Measurements from ENCODE around the gene MAD1L1.

MAD1L1 gene

DNA sequence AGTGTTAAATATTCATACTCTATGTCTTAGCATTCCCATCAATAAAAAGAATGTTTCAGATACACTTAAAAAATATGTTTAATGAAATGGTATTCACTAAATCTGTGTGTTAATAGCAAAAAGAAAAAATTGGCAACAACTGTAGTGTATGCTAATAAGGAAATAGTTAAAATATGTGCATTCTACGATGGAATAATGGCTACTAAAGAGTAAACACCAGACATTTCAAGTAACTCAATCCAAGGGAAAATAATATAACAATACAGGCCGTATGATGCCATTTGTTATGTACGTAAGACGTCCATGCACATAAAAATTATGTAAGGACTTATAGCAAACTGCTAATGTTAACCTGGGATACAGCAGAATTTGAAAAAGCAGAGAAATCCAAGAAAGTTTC is 46.6 kb downstream of the MAD1L1 start:
- Histone ChIP-seq H3K79me1 (ENCODE audit: low read length) (no peaks in the 10 kb centered on the region), H2AFZ (ENCODE audit: insufficient read depth, low read length, poor library complexity) (no peak overlapping the region), H4K91ac (ENCODE audit: low read depth, low read length) (no peak overlapping the region), H3K9me3 (ENCODE audit: insufficient read depth, low read depth, low read length) (no peaks in the 10 kb centered on the region), H3K4ac (ENCODE audit: low read depth, low read length) (no peak overlapping the region), H3K79me2 (ENCODE audit: control insufficient read depth, insufficient read depth, low read length, poor library complexity) (no peaks in the 10 kb centered on the region), H2BK120ac (ENCODE audit: insufficient read depth, low read length, poor library complexity) (no peak overlapping the region), H3K36me3 (ENCODE audit: control insufficient read depth in 1 of 2, insufficient read depth in 2 of 2, low read length in 2 of 2) (peaks cover 1 to 2% of the 10 kb centered on the region in 2 experiments), H3K18ac (ENCODE audit: low read length) (no peak overlapping the region), H2BK5ac (ENCODE audit: low read depth, low read length, poor library complexity) (no peak overlapping the region), H2AK5ac (ENCODE audit: low read length) (no peak overlapping the region), H3K27ac (ENCODE audit: low read depth, low read length) (no peak overlapping the region), H2BK12ac (ENCODE audit: low read length) (no peak overlapping the region), H4K8ac (ENCODE audit: low read depth, low read length) (no peak overlapping the region), H3K14ac (ENCODE audit: low read length) (no peak overlapping the region), H3K4me1 (ENCODE audit: control insufficient read depth in 1 of 2, insufficient read depth in 2 of 2, low read length in 2 of 2) (peaks cover 0 to 3% of the 10 kb centered on the region in 2 experiments), H3K4me3 (ENCODE audit: low read depth, low read length) (no peak overlapping the region), H3K4me2 (ENCODE audit: low read length) (no peak overlapping the region), H3K9ac (ENCODE audit: low read length) (no peak overlapping the region), H3K23ac (ENCODE audit: low read length) (no peak overlapping the region), H4K12ac (ENCODE audit: low read depth, low read length) (no peak overlapping the region), H3K27me3 (ENCODE audit: insufficient read depth, low read length) (no peaks in the 10 kb centered on the region)
- no CpG with 5 or more reads among the region's 4 CpGs for WGBS (ENCODE audit: extremely low coverage, insufficient coverage, insufficient read length)
- no peak for DNase-seq

DNA sequence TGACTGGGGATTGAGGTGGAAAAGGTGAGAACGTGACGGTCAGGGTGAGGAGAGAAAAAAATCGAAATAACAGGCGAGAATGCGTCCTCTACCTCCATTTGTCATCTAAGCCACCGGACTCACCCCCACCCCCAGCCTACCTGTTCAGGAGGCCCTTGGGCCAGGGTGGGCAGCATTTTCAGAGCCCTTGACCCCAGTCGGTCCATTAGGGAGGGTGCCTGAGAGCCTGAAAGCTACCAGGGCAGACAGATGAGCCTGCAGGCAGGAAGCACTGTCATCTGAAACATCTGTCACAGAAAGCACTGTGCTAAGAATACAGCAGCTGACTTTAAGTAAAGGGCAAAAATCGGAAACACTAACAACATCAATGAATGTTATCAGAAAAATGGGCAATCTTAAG is 47.0 kb downstream of the MAD1L1 start:
- Histone ChIP-seq H3K27ac (ENCODE audit: low read depth, low read length) (no peak overlapping the region), H3K4me3 (ENCODE audit: low read depth, low read length) (no peak overlapping the region), H3K27me3 (ENCODE audit: insufficient read depth, low read length) (no peaks in the 10 kb centered on the region), H3K4me2 (ENCODE audit: low read length) (no peak overlapping the region), H3K9ac (ENCODE audit: low read length) (no peak overlapping the region), H4K91ac (ENCODE audit: low read depth, low read length) (no peak overlapping the region), H2AFZ (ENCODE audit: insufficient read depth, low read length, poor library complexity) (no peak overlapping the region), H2BK120ac (ENCODE audit: insufficient read depth, low read length, poor library complexity) (no peak overlapping the region), H4K12ac (ENCODE audit: low read depth, low read length) (no peak overlapping the region), H2BK5ac (ENCODE audit: low read depth, low read length, poor library complexity) (no peak overlapping the region), H3K79me2 (ENCODE audit: control insufficient read depth, insufficient read depth, low read length, poor library complexity) (no peaks in the 10 kb centered on the region), H3K4ac (ENCODE audit: low read depth, low read length) (no peak overlapping the region), H3K18ac (ENCODE audit: low read length) (no peak overlapping the region), H2BK12ac (ENCODE audit: low read length) (no peak overlapping the region), H4K8ac (ENCODE audit: low read depth, low read length) (no peak overlapping the region), H3K14ac (ENCODE audit: low read length) (no peak overlapping the region), H2AK5ac (ENCODE audit: low read length) (no peak overlapping the region), H3K4me1 (ENCODE audit: control insufficient read depth in 1 of 2, insufficient read depth in 2 of 2, low read length in 2 of 2) (peaks cover 0 to 3% of the 10 kb centered on the region in 2 experiments), H3K23ac (ENCODE audit: low read length) (no peak overlapping the region), H3K36me3 (ENCODE audit: control insufficient read depth in 1 of 2, insufficient read depth in 2 of 2, low read length in 2 of 2) (peaks cover 1 to 2% of the 10 kb centered on the region in 2 experiments), H3K9me3 (ENCODE audit: insufficient read depth, low read depth, low read length) (no peaks in the 10 kb centered on the region), H3K79me1 (ENCODE audit: low read length) (no peaks in the 10 kb centered on the region)
- no peak for DNase-seq
- WGBS (ENCODE audit: extremely low coverage, insufficient coverage, insufficient read length), result no CpG with 5 or more reads among the region's 8 CpGs

GRCh38 chr7:2182461-2182860 is 50.3 kb downstream of the MAD1L1 start:
- WGBS (ENCODE audit: extremely low coverage, insufficient coverage, insufficient read length), result no CpG with 5 or more reads among the region's 10 CpGs
- Histone ChIP-seq H3K4me3 (ENCODE audit: low read depth, low read length) (no peak overlapping the region), H3K4ac (ENCODE audit: low read depth, low read length) (no peak overlapping the region)

GRCh38 chr7:2181077-2181854 is 51.5 kb downstream of the MAD1L1 start:
- Histone ChIP-seq H2AFZ (ENCODE audit: insufficient read depth, low read length, poor library complexity) (no peak overlapping the region), H3K4me2 (ENCODE audit: low read length) (no peak overlapping the region), H3K79me2 (ENCODE audit: control insufficient read depth, insufficient read depth, low read length, poor library complexity) (no peaks in the 10 kb centered on the region), H4K91ac (ENCODE audit: low read depth, low read length) (no peak overlapping the region), H3K14ac (ENCODE audit: low read length) (no peak overlapping the region), H2BK12ac (ENCODE audit: low read length) (no peak overlapping the region), H3K18ac (ENCODE audit: low read length) (no peak overlapping the region), H3K79me1 (ENCODE audit: low read length) (no peaks in the 10 kb centered on the region), H3K9ac (ENCODE audit: low read length) (no peak overlapping the region), H2AK5ac (ENCODE audit: low read length) (no peak overlapping the region), H3K9me3 (ENCODE audit: insufficient read depth, low read depth, low read length) (no peaks in the 10 kb centered on the region), H4K12ac (ENCODE audit: low read depth, low read length) (no peak overlapping the region), H4K8ac (ENCODE audit: low read depth, low read length) (no peak overlapping the region), H3K4me3 (ENCODE audit: low read depth, low read length) (no peak overlapping the region), H3K27me3 (ENCODE audit: insufficient read depth, low read length) (no peaks in the 10 kb centered on the region), H3K36me3 (ENCODE audit: control insufficient read depth in 1 of 2, insufficient read depth in 2 of 2, low read length in 2 of 2) (peaks cover 0 to 2% of the 10 kb centered on the region in 2 experiments), H2BK120ac (ENCODE audit: insufficient read depth, low read length, poor library complexity) (no peak overlapping the region), H3K27ac (ENCODE audit: low read depth, low read length) (no peak overlapping the region), H3K23ac (ENCODE audit: low read length) (no peak overlapping the region), H3K4ac (ENCODE audit: low read depth, low read length) (no peak overlapping the region), H2BK5ac (ENCODE audit: low read depth, low read length, poor library complexity) (no peak overlapping the region), H3K4me1 (ENCODE audit: control insufficient read depth in 1 of 2, insufficient read depth in 2 of 2, low read length in 2 of 2) (peaks cover 4 to 6% of the 10 kb centered on the region in 2 experiments)
- WGBS (ENCODE audit: extremely low coverage, insufficient coverage, insufficient read length), result no CpG with 5 or more reads among the region's 13 CpGs
- no peak for DNase-seq

More at GRCh38 chr7:2182461-2182860, 50.3 kb downstream of the MAD1L1 start:
- no peak overlapping the region for H2BK12ac ChIP-seq (ENCODE audit: low read length)
- peaks cover 4 to 6% of the 10 kb centered on the region in 2 experiments for H3K4me1 ChIP-seq (ENCODE audit: control insufficient read depth in 1 of 2, insufficient read depth in 2 of 2, low read length in 2 of 2)
- H2BK120ac ChIP-seq (ENCODE audit: insufficient read depth, low read length, poor library complexity), result no peak overlapping the region
- peaks cover 2% of the 10 kb centered on the region in 2 experiments for H3K36me3 ChIP-seq (ENCODE audit: control insufficient read depth in 1 of 2, insufficient read depth in 2 of 2, low read length in 2 of 2)
- no peaks in the 10 kb centered on the region for H3K79me1 ChIP-seq (ENCODE audit: low read length)
- H3K18ac ChIP-seq (ENCODE audit: low read length), result no peak overlapping the region
- no peak overlapping the region for H3K4me2 ChIP-seq (ENCODE audit: low read length)
- no peak overlapping the region for H4K8ac ChIP-seq (ENCODE audit: low read depth, low read length)
- no peak overlapping the region for H3K23ac ChIP-seq (ENCODE audit: low read length)
- H4K91ac ChIP-seq (ENCODE audit: low read depth, low read length), result no peak overlapping the region
- no peak overlapping the region for H3K14ac ChIP-seq (ENCODE audit: low read length)
- no peak overlapping the region for H3K27ac ChIP-seq (ENCODE audit: low read depth, low read length)
- H3K9me3 ChIP-seq (ENCODE audit: insufficient read depth, low read depth, low read length), result no peaks in the 10 kb centered on the region
- H2AK5ac ChIP-seq (ENCODE audit: low read length), result no peak overlapping the region
- H3K9ac ChIP-seq (ENCODE audit: low read length), result no peak overlapping the region
- no peak overlapping the region for H4K12ac ChIP-seq (ENCODE audit: low read depth, low read length)
- H3K27me3 ChIP-seq (ENCODE audit: insufficient read depth, low read length), result no peaks in the 10 kb centered on the region
- no peak overlapping the region for H2BK5ac ChIP-seq (ENCODE audit: low read depth, low read length, poor library complexity)
- H3K79me2 ChIP-seq (ENCODE audit: control insufficient read depth, insufficient read depth, low read length, poor library complexity), result no peaks in the 10 kb centered on the region
- DNase-seq, result no peak
- H2AFZ ChIP-seq (ENCODE audit: insufficient read depth, low read length, poor library complexity), result no peak overlapping the region

All from trophoblast cell (in vitro differentiated cells and primary cell).